ENCODE results near the gene GOLM1.
"Not testable (repeated sequence)": the region's sequence is repeated elsewhere in the genome, so short reads cannot be mapped to it uniquely, and the experiment has no call there.

GOLM1 gene

DNA sequence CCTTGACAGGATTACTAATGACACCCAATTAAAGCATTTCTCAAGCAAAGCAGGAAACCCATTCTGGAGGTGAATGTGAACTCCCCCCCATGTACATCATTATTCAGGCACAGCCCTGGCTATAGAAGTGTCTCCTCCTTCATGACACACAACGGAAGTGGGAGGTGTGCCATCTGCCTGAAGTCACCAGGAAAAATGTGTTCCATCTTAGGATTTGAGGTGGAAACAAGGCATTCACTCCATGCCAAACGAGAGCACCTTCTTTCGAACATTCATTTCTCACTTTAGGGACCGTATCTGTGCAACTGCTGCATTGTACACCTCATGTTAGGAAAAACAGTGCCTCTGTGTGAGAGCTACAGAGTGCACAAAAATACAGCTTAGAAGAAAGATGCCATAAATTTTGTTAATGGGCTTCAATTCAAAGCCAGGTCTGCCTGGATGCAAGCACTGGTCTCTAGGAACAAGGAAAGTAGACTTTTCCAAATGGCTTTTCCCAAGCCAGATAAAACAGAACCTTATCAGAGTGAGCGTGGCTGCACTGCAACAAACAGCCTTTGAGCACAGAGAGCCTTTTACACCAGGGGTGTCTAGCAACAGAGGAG is 19.4 kb downstream of the GOLM1 start:
- no peak for DNase-seq

- DNase-seq, result no peak
These were observed 19.9 kb downstream of the GOLM1 start for GRCh38 chr9:86079421-86079831.

- no peak for DNase-seq
These were observed 20.6 kb downstream of the GOLM1 start for GRCh38 chr9:86078731-86079130.

DNA sequence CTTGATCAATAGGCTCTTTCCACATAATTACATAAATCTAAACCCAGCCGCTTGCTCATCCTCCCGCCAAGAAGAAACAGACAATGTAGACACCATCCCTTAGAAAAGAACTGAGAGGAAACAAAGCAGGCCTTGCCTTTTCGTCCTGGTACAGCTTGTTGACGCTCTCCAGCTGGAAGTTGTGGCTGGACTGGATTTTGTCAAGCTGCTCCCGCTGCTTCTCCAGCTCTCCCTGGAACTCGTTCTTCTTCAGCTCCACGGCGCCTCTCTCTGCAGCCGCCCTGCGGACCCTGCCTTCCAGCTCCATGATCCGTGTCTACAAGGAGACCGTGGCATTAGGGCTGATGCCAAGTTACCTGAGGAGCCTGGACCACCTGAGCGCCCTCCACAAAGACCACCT is 22.1 kb downstream of the GOLM1 start:
- DNase-seq, result no peak

GRCh38 chr9:86075132-86076109 is 23.9 kb downstream of the GOLM1 start:
- no peak for DNase-seq

DNA sequence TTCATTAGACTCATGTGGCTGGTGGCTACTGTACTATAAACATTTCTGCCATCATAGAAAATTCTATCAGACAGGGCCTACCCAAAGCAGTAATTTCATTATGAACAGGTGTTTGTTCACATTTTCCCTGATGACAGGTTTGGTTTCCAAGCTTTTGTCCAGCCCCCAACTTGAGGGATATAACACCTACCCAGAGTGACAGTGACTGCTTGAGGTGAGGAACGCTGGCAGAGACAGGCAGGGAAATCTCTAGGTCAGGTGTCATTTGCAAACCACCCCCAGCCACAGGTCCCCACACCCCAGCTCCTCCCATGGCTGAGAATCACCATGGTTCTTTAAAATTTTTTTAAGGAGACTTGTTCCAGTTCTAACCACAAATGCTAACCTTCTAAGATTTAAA is 25.5 kb downstream of the GOLM1 start:
- DNase-seq, result no peak

GRCh38 chr9:86072394-86072877 is 26.9 kb downstream of the GOLM1 start:
- DNase-seq, result no peak

- DNase-seq, result no peak
These were observed 30.0 kb downstream of the GOLM1 start for GRCh38 chr9:86069206-86069869.

- DNase-seq, result no peak
These were observed 35.1 kb downstream of the GOLM1 start for GRCh38 chr9:86064220-86064619.

DNA sequence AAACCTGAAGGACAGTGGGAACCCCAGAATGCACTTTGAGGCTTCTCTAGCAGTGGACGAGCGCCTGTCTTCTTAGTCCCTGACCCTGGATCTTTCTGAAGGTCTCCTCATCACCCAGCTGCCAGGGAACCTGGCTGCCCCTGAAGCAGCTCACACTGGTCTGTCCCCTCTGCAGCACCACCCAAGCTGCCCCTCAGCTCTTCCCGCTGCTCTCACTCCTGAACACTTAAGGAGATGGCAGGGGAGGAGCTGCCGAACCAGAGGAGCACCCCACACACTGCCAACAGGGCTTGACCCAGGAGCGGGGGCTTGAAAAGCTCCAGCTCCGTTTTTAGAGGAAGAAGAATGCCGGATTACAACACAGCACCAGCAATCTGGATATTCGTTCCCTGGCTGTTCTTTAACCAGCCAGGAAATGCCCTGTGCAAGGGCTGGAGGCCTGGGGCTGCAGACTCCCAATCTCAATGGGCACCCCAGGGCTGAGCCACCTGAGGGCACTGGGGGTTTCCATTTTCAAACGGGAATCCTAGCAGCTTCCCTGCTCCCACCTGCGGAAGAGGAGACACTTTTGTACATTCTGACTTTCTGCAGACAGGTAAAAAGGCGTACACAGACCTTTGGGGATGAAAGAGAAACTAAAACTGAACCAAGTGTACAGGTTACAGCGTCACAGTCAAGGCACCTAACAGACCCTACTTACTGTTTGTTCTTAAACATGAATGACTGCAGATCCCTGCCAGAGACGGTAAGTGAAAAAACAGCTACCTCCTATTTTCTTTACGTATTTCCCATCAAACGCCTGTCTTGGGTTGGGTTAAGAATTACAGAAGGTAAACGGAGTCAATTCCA is 36.3 kb downstream of the GOLM1 start:
- DNase-seq, result no peak

- no peak for DNase-seq
These were observed 37.2 kb downstream of the GOLM1 start for GRCh38 chr9:86061972-86062739.

DNA sequence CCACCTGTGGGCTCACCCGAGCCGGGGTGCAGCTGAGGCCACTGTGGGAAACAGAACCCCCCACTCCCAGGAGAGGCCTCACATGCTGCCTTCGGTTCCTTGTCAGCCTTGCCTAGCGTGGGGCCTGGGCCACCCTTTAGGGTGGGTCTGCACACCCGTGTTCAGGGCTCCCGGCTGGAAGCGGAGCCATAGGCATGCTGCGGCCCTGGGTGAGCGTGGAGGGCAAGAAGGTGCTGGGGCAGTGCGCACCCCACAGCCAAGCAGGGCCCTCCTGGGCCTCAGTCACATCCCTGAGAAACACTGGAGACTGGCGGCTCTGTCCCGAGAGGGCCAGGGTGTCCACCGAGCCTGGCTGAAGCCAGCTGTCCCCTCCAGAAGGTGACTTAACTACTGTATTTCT is 41.9 kb downstream of the GOLM1 start:
- DNase-seq, result no peak

DNA sequence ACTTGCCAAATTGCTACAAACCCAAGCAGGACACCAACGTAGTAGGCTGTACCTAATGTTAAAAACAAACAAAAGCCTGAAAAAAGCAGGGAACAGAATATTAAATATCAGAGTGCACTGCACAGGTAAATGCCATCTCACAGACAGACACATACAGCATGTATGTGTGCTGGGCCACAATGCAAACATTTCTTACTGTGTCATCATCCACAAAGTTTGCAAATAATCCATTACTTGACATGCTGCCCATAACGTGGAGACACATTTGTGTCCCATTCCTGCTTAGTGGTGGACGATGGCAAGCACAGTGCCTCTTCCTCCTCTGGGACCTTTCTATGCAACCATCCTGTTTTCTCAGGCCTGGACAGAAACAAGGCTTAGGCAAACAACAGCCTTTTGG is 44.7 kb downstream of the GOLM1 start:
- DNase-seq, result no peak

DNA sequence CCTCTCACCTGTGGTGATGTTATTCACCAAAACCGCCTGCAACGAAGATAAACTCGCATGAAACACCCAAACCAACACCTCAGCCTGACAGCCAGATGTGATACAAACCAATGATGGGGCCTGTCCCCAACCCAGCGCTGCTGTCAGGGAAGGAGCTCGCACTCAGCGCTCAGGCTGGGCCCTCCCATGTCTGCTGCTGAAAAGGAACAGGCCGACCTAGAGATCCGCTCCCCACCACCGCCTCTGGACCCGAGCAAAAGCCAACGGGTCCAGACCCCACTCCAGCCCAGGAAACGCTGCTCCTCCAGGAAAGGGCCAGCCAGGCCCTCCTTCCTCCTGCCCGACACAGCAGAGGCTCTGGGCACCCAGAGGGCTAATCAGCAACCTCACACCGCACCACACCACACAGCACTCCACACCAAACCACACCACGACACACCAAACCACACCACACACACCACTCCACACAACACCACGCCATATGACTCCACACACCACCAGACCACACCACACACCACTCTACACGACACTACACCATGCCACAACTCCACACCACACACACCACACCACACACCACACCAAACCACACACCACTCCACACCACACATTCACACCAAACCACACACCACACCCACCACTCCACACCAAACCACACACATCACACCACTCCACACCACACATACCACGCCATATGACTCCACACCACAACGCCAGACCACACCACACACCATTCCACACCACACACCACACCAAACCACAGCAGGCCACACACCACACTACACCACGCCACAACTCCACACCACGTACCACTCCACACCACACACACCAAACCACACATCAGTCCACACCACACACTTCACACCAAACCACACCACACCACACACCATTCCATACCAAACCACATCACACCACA is 46.5 kb downstream of the GOLM1 start:
- no peak for DNase-seq

- DNase-seq, result not testable (repeated sequence)
These were observed 51.2 kb downstream of the GOLM1 start for GRCh38 chr9:86048018-86048742.

GRCh38 chr9:86047361-86047760 is 52.0 kb downstream of the GOLM1 start:
- DNase-seq, result no peak

GRCh38 chr9:86046930-86047341 is 52.4 kb downstream of the GOLM1 start:
- no peak for DNase-seq

DNA sequence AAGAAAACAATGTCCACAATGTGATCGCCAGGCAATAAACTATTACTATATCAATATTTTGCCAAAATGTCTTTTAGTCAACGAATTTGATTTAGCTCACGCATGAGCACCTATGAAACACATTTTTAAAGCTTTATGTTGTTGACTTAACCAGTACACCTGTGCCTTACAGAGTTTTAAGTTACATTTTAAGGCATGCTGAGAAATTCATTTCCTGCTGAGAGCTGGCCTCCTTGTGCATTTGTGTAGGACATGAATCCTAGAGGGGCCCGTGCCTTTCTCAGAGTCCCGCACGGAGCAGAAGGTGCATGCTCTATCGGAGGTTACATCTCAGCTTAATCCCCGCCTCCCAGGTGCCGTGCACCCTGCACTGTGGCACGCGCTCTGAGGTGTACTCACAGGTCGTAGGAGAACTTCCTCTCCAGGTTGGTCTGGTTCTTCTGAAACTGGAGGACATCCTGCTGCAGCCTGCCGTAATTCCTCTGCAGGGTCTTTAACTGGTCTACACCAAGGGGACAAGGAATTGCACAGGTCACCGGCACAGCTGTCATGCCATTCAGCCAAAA is 53.2 kb downstream of the GOLM1 start:
- no peak for DNase-seq

DNA sequence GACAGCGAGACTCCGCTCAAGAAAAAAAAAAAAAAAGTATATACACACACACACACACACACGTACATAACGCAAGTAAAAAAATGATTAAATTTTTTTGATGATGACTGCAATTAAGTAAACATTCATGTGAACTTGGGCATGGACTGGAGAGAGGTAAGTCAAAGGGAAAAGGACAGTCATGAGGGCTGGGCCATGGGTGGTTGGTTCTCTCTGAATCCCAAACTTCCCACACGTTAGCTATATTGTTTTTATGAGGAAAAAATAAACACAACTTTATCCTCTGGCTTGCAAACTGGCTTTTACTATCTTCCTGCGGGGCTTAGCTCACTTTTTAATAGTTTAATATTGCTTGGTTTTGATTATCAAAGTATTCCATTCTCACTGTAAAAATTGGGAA is 53.7 kb downstream of the GOLM1 start:
- no peak for DNase-seq

DNA sequence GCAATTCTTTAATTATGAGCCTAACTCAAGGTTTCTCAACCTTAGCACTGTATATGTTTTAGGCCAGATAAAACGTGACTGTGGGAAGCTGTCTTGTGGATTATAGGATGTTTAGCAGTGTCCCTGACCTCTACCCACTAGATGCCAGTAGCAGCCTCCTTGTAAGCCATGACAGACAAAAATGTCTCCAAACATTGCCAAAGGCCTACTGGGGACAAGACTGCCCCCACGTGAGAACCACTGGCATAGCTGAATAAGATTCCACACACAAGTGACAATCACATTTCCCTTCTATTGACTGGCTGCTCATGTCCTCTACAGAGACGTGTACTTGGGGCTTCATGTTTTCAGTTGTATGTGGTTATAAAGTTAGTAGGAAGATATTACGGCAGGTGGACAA is 55.4 kb downstream of the GOLM1 start:
- DNase-seq, result no peak

All from DMS79 (cell line).